DMS53 treated with DMSO at 0.1 percent for 48 hours (cell line): ENCODE results near the gene UPF3A.
"Not testable (repeated sequence)": the region's sequence is repeated elsewhere in the genome, so short reads cannot be mapped to it uniquely, and the experiment has no call there.

Source experiments
- DNase-seq: peaks from one replicate; lab custom pipeline; 2025; ENCODE audit not compliant: unreplicated experiment; lab: John Stamatoyannopoulos, UW

UPF3A gene

GRCh38 chr13:114281351-114282040 is at the start of gene UPF3A:
Gene UPF3A (plus strand): TSS chr13:114281601. CDS start chr13:114281640, 39 bp downstream.
- DNase-seq, result peak; percentile 21

DNA sequence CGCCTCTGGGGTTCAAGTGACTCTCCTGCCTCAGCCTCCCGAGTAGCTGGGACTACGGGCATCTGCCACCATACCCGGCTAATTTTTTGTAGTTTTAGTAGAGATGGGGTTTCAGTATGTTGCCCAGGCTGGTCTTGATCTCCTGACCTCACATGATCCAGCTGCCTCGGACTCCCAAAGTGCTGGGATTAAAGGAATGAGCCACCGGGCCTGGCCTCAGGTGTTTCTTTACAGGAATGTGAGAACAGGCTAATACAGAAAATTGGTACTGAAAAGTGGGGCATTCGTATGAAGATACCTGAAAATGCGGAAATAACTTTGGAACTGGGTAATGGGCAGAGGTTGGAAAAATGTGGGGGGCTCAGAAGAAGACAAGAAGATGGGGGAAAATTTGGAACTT is 49.5 kb upstream of the UPF3A start:
- DNase-seq, result no peak

DNA sequence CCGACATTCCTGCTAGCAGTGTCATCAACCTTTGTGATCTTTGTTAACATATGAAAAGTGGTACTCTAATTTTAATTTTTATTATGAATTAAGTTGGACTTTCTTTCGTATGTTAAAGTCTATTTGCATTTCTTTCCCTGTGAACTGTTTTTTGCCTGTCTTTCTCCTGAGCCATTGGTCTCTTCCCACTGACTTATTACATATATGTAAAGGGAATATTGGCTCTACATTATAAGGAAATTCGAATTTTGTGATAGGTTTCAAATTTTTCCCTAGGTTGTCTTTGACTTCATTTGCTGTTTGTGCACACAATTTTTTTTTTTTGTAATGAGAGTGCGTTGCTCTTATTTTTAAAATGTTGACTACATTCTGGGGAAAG is 47.1 kb upstream of the UPF3A start:
- no peak for DNase-seq

DNA sequence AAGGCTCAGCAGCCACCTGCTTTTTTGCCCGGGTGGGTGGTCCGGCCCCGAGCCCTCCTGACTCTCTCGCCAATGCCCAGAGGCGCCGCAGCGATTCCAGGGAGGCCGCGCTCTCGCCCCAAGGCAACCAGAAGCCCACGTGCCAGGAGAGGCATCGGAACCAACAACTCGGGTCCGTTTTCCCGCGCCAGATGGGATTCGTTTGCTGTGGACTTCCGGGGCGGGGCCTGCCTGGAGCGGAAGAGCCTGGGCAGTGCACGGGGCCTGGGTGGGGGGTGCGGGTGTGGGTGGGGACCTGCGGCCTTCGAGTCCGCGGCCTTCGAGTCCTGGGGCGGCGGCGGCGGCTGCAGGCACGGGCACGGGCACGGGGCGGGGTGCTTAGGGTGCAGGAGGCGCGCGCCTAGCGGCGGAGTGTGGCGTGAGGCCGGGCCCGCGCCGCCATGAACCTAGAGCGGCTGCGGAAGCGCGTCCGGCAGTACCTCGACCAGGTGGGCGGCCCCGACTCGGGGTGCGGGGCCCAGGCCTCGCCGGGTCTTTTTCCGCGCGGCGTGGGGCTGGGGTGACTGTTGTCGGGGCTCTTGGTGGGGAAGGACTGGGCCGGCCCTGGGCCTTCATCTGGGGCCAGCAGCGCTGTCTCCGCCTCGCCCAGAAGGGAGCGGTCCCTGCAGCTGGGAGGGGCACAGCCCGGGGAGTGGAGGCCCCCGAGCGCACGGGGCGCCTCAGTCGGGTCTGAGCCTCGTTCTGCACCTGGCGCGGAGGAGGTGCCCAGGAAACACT is 46.6 kb upstream of the UPF3A start, which contains the start of gene CDC16:
TSS of gene CDC16 (plus strand) at position 253 of the 777 bp plus-strand sequence. CDS start at position 441, 188 bp downstream.
- DNase-seq, result peak; percentile 50

DNA sequence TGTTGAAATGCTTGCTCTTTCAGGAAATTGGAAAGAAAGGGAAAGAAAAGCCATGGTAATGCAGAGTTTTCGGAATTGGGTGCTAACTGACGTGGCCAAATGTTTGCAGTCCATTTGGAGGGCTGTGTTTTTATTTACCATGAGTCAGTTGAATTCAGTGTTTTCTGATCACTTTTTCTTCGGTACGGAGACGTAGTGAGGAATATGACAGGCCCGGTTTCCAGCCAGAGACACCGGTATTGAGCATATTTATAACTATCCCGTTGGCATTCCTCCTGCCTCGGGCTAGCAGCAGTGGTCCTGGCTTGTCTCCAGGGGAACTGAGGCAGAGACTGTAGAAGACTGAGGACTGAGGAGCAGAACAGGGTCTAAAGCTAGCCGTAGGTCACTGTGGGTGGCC is 45.7 kb upstream of the UPF3A start:
- DNase-seq, result no peak

DNA sequence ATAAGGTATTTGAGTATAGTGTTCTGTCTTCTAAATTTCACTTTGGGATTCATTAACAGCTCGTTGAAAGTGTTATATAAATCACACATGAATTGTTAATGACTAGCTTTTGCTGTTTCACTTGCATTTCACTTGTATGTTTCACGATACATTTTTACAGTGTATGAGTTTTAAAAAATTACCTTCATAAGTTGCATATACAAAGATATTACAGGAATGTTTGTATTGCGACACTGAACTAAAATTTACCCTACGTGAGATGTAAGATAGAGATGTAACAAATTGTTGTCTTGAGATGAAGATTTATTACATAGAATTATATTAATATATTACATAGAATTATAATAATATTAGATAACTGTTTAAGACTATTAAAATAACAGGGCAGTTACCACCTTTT is 45.2 kb upstream of the UPF3A start:
- no peak for DNase-seq

GRCh38 chr13:114237415-114238112 is 43.8 kb upstream of the UPF3A start:
- DNase-seq, result no peak

GRCh38 chr13:114241918-114242317 is 39.5 kb upstream of the UPF3A start:
- no peak for DNase-seq

- no peak for DNase-seq
These were observed 37.4 kb upstream of the UPF3A start for GRCh38 chr13:114243971-114244370.

GRCh38 chr13:114244637-114245036 is 36.8 kb upstream of the UPF3A start:
- DNase-seq, result no peak

- no peak for DNase-seq
These were observed 33.4 kb upstream of the UPF3A start for GRCh38 chr13:114248011-114248410.

GRCh38 chr13:114249077-114249476 is 32.3 kb upstream of the UPF3A start:
- no peak for DNase-seq

- DNase-seq, result not testable (repeated sequence)
These were observed 29.6 kb upstream of the UPF3A start for GRCh38 chr13:114251639-114252440.

GRCh38 chr13:114256547-114256946 is 24.9 kb upstream of the UPF3A start:
- DNase-seq, result no peak

GRCh38 chr13:114257014-114257413 is 24.4 kb upstream of the UPF3A start:
- no peak for DNase-seq

GRCh38 chr13:114258589-114258988 is 22.8 kb upstream of the UPF3A start:
- DNase-seq, result peak; percentile 1

DNA sequence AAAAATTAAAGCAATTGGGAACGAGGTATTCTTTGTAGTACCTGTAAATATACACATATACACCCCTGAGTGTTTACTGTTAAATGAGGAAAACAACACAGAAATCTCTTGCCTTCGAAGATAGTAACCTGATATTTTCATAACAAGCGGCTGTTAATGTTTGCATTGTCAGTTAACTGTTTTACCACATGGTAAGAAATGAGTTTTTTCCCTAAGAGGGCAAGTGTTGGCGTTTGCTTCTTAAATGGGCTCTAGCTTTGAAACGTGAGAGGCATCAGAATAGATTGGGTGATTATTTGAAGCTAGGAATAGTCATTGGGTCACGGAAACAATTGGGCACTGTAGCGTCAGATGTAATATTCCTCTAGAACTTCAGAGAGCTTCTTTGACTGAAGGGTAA is 22.0 kb upstream of the UPF3A start:
- no peak for DNase-seq

GRCh38 chr13:114259974-114260373 is 21.4 kb upstream of the UPF3A start:
- peak; percentile 36 for DNase-seq

GRCh38 chr13:114260814-114261213 is 20.6 kb upstream of the UPF3A start:
- DNase-seq, result no peak

- no peak for DNase-seq
These were observed 20.0 kb upstream of the UPF3A start for GRCh38 chr13:114261328-114261965.
